IPS-20b (cell line): ENCODE data around the gene CCR2.
"Not testable (repeated sequence)": the region's sequence is repeated elsewhere in the genome, so short reads cannot be mapped to it uniquely, and the experiment has no call there.

Experiments
- H3K27ac ChIP-seq: one replicate; pipeline ENCODE4 v1.5.1; 2013; ENCODE audit warnings: low read length
- H3K27me3 ChIP-seq: 2 replicates; pipeline ENCODE4 v1.6.1; 2013; ENCODE audit warnings: mild to moderate bottlenecking, low read length, inconsistent platforms; ENCODE audit not compliant: insufficient read depth
- H3K36me3 ChIP-seq: 2 replicates; pipeline ENCODE4 v1.6.1; 2013; ENCODE audit warnings: low read depth, mild to moderate bottlenecking, inconsistent platforms, low read length, moderate library complexity; ENCODE audit not compliant: insufficient read depth
- H3K4me1 ChIP-seq: 2 replicates; pipeline ENCODE4 v1.6.1; 2013; ENCODE audit warnings: mild to moderate bottlenecking, control low read depth, inconsistent platforms, low read length, moderate library complexity; ENCODE audit not compliant: insufficient read depth
- H3K4me3 ChIP-seq: 2 replicates; pipeline ENCODE4 v1.5.1; 2013; ENCODE audit warnings: mild to moderate bottlenecking, low read length, inconsistent platforms
- H3K9ac ChIP-seq: 2 replicates; pipeline ENCODE4 v1.6.1; 2013; ENCODE audit warnings: low read depth, mild to moderate bottlenecking, inconsistent platforms, low read length, moderate library complexity
- H3K9me3 ChIP-seq: 2 replicates; pipeline ENCODE4 v1.6.1; 2013; ENCODE audit warnings: mild to moderate bottlenecking, low read depth, low read length, inconsistent platforms; ENCODE audit not compliant: insufficient read depth

CCR2 gene

DNA sequence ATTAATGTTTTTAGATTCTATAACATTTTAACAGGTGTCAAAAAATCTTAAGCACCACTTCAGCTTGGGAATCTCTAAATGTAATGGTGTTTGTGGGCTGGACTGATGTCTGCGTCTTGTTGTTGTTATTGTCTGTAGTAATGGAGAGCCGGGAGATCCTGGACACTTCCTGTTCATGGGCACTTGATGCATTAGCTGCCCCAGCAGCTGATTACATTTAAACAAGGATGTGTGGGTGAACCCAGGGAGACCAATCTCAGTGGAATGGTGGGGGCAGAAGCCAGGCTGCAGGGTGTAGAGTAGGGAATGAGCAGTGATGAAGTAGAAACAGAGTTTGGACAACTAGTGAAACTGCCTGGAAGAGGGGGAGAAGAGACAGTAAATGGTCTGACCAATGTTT lies 45.2 kb downstream of the CCR2 start:
- Histone ChIP-seq H3K27ac (no peak overlapping the region), H3K4me1 (no peaks in the 10 kb centered on the region), H3K4me3 (no peak overlapping the region), H3K9ac (no peak overlapping the region), H3K9me3 (no peaks in the 10 kb centered on the region), H3K36me3 (no peaks in the 10 kb centered on the region), H3K27me3 (no peaks in the 10 kb centered on the region)

DNA sequence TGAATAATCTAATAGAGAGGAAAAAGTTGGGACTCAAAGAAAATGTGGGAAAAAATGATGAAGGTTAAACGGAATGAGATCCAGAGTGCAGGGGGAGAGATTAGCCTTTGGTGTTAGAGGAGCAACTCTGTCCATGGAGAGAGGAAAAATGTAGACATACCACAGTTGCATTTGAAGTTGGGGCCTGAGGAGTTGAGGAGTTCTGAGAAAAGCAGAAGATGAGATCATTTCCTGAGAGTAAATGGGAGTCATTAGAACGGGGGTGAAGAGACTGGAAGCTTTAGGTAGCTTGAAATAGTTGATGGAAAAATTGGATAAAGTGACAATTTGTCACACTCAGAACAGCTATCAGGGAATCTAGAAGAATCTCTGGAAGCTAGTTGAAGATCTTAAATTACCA lies 45.6 kb downstream of the CCR2 start:
- Histone ChIP-seq H3K27ac (no peak overlapping the region), H3K27me3 (no peaks in the 10 kb centered on the region), H3K36me3 (no peaks in the 10 kb centered on the region), H3K4me3 (no peak overlapping the region), H3K9ac (no peak overlapping the region), H3K4me1 (no peaks in the 10 kb centered on the region), H3K9me3 (no peaks in the 10 kb centered on the region)

DNA sequence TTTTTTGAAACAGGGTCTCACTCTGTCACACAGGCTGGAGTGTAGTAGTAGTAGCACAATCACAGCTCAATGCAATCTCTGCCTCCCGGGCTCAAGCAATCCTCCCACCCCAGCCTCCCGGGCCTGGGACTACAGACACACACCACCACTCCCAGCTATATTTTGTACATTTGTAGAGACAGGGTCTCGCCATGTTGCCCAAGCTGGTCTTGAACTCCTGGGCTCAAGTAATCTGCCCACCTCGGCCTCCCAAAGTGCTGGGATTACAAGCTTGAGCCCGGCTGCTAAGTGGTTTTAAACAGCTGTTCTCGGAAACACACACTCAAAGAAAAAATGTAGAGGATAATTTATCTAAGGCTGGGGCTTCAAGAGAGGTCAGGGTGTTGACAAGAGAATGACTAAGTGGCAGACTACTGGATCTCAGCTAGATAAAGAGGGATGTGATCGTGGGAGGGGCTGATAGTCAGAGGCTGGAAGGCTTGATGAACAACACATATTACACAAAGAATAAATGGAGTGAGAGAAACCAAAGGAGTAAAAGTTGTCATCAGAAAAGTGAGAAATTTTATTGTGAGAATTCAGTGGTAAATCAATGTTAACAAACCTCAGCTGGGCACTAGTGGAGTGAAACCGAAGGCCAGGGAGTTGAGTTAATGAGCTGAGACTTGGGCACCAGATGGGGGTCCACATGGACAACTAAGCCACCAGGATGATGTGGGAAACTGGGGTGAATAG lies 46.3 kb downstream of the CCR2 start:
- Histone ChIP-seq H3K9me3 (no peaks in the 10 kb centered on the region), H3K27me3 (no peaks in the 10 kb centered on the region), H3K4me3 (no peak overlapping the region), H3K36me3 (no peaks in the 10 kb centered on the region), H3K27ac (no peak overlapping the region), H3K4me1 (no peaks in the 10 kb centered on the region), H3K9ac (no peak overlapping the region)

DNA sequence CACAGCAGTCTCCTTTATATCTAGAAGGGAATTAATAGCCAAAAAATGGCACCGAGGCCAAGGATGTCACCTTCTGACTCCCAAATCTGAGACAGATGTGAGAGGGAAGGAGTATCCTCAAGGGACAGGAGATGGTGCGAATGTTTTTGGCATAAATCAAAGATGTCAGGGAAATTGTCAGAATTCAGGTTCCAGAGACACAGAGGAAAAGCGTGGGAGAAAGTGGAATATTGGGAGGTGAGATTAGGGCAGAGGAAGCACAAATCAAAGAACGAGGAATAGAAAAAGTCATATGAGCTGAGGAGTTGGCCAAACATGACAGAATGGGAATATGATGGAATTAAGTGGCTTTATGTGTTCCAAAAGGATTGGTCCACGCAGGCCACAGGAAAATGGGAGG lies 46.9 kb downstream of the CCR2 start:
- Histone ChIP-seq H3K4me3 (no peak overlapping the region), H3K9me3 (no peaks in the 10 kb centered on the region), H3K4me1 (no peaks in the 10 kb centered on the region), H3K27ac (no peak overlapping the region), H3K36me3 (no peaks in the 10 kb centered on the region), H3K9ac (no peak overlapping the region), H3K27me3 (no peaks in the 10 kb centered on the region)

DNA sequence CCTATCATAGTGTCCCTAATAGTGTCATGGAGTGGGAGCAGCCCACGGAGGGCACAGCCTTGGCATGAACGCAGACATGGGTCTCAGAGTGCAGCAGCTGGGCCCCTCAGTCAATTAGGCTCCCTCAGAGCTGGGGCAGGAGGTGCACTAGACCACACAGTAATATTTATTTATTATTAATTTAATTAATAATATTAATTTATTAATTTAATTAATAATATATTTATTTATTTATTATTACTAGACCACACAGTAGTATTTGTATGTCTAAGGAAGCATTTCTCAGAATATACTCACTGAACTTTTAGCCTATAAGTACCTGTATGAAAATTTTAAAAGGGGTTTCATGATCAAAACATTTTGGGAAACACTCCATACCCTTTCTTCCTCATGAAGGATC lies 47.7 kb downstream of the CCR2 start:
- Histone ChIP-seq H3K9ac (no peak overlapping the region), H3K27me3 (no peaks in the 10 kb centered on the region), H3K4me1 (no peaks in the 10 kb centered on the region), H3K36me3 (no peaks in the 10 kb centered on the region), H3K9me3 (no peaks in the 10 kb centered on the region), H3K4me3 (no peak overlapping the region), H3K27ac (no peak overlapping the region)

DNA sequence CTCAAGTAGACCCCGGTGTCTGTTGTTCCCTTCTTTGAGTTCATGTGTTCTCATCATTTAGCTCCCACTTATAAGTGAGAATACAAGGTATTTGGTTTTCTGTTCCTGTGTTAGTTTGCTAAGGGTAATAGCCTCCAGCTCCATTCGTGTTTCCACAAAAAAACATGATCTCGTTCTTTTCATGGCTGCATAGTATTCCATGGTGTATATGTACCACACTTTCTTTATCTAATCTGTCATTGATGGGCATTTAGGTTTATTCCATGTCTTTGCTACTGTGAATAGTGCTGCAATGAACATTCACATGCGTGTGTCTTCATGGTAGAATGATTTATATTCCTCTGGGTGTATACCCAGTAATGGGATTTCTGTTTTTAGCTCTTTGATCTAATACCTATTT lies 49.0 kb downstream of the CCR2 start:
- not testable (repeated sequence) for H3K9ac ChIP-seq, H3K27ac ChIP-seq, H3K4me3 ChIP-seq, H3K36me3 ChIP-seq, H3K9me3 ChIP-seq, H3K4me1 ChIP-seq, H3K27me3 ChIP-seq

DNA sequence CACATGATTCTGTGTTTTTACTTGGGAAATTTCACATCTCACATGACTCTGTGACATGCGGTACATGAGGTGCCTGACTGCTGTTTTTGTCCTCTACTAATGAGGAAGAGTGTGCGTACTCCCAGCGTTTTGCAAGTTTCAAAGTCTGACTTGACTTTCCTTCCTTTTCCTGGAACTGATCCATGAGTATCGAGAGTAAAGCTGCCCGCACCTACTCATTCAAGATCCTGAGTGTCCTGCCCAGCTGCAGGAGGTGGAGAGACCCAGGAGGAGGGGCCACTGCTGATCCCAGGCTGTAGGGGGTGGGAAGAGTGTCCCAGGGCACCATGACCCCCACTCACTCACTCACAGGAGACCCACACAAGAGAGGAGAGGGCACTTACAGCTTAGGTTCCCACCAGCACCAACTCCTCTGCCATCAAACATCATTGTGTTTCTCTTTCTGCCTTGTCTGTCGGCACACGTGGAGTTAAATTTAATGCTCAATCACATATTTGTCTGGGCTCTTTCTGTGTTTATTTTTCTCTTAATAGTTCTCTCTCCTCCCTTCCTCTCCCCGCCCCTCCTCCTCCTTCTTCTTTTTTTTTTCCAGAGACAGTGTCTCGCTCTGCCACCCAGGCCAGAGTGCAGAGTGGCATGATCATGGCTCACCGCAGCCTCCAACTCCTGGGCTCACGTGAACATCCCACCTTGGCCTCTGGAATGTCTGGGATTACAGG lies 51.5 kb downstream of the CCR2 start:
- H3K27ac ChIP-seq, result no peak overlapping the region
- no peak overlapping the region for H3K4me3 ChIP-seq
- no peaks in the 10 kb centered on the region for H3K36me3 ChIP-seq
- no peaks in the 10 kb centered on the region for H3K27me3 ChIP-seq
- no peak overlapping the region for H3K9ac ChIP-seq
- H3K4me1 ChIP-seq, result no peaks in the 10 kb centered on the region
- no peaks in the 10 kb centered on the region for H3K9me3 ChIP-seq

DNA sequence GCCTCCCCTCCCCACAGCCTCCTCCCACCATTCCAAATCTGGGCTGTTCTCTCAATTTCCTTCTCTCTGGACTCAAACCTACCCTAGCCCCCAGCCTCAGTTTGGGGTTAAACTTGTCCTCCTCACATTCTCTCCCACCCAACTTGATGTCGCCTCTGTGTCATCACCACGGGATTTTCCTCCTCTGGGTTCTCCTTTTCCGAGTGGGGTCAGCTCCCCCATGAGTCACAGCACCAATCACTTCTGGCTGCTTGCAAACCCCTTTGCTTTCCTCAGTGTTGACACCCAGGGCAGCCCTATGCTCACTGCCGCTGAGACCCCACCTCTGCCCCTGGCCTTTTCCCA lies 52.5 kb downstream of the CCR2 start:
- no peaks in the 10 kb centered on the region for H3K36me3 ChIP-seq
- H3K27me3 ChIP-seq, result no peaks in the 10 kb centered on the region
- no peaks in the 10 kb centered on the region for H3K4me1 ChIP-seq
- no peak overlapping the region for H3K9ac ChIP-seq
- H3K27ac ChIP-seq, result no peak overlapping the region
- H3K4me3 ChIP-seq, result no peak overlapping the region
- no peaks in the 10 kb centered on the region for H3K9me3 ChIP-seq

DNA sequence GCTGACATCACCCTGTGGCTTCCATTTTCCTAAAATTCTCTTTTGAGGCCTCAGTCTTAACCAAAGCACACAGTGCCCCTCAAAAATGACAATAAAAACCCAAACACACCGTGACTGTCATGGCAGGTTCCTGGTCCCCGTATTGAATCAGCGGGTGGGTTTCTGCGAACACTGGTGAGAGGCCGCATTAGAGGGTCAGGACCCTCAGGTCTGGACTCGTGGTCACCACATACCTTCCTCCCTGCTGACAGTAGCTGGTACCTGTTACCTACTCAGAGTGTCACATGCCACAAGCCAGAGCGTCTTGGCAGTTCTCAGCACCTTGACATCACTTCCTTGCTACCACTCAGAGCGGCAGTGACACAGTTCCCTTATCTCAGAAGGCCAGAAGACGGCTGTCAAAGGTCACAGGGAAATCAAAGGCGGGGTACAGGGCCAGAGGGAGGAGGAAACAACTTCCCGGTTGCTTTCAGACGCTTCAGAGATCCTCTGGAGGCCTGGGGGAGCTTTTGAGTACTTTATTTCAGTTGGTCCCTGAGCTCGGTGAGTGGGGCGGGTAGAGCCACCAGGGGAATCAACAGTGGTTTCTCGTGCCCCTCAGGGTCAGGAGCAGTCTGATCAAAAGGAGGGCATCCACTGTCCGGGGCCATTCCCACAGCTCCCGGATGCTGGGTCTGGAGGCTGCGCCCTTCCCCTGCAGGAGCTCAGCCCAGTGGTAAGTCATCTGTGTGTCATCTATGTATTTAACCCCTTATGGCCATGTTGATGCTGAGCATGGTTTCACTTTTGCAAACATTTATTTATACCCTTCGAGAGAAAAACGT lies 53.1 kb downstream of the CCR2 start, which contains the start of the genes CCR5AS and CCRL2:
Gene CCR5AS (minus strand): TSS at position 279 of the 824 bp plus-strand sequence.
Gene CCRL2 (plus strand): TSS at position 472 of the 824 bp plus-strand sequence. CDS start 821 bp downstream, outside the sequence.
- Histone ChIP-seq H3K9ac (no peak within 1 kb of the TSS), H3K27ac (no peak within 1 kb of the TSS), H3K27me3 (no peaks in the 10 kb centered on the region), H3K4me1 (no peaks in the 10 kb centered on the region), H3K4me3 (no peak within 1 kb of the TSS), H3K36me3 (no peaks in the 10 kb centered on the region), H3K9me3 (no peaks in the 10 kb centered on the region)

DNA sequence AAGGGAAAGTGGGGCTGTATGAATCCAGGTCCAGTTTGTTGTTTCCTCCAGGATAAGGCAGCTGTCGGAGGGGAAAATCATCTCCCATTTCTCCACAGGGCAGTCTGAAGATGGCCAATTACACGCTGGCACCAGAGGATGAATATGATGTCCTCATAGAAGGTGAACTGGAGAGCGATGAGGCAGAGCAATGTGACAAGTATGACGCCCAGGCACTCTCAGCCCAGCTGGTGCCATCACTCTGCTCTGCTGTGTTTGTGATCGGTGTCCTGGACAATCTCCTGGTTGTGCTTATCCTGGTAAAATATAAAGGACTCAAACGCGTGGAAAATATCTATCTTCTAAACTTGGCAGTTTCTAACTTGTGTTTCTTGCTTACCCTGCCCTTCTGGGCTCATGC lies 54.1 kb downstream of the CCR2 start:
- Histone ChIP-seq H3K9ac (no peak overlapping the region), H3K27ac (no peak overlapping the region), H3K4me3 (no peak overlapping the region), H3K4me1 (no peaks in the 10 kb centered on the region), H3K27me3 (no peaks in the 10 kb centered on the region), H3K9me3 (no peaks in the 10 kb centered on the region), H3K36me3 (no peaks in the 10 kb centered on the region)

DNA sequence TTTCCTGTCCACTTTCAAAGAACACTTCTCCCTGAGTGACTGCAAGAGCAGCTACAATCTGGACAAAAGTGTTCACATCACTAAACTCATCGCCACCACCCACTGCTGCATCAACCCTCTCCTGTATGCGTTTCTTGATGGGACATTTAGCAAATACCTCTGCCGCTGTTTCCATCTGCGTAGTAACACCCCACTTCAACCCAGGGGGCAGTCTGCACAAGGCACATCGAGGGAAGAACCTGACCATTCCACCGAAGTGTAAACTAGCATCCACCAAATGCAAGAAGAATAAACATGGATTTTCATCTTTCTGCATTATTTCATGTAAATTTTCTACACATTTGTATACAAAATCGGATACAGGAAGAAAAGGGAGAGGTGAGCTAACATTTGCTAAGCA lies 54.9 kb downstream of the CCR2 start:
- H3K9ac ChIP-seq, result no peak overlapping the region
- no peaks in the 10 kb centered on the region for H3K36me3 ChIP-seq
- H3K4me1 ChIP-seq, result no peaks in the 10 kb centered on the region
- no peak overlapping the region for H3K4me3 ChIP-seq
- H3K9me3 ChIP-seq, result no peaks in the 10 kb centered on the region
- H3K27me3 ChIP-seq, result no peaks in the 10 kb centered on the region
- H3K27ac ChIP-seq, result no peak overlapping the region
